Ascending aorta (tissue), 2 donors: Measurements from ENCODE around the gene ZNRF3. TPM values are rescaled to one million over a fixed set of nuclear protein-coding genes. Genes with fewer than 3 reads are reported as not detected.
A peak's percentile ranks its signal among the peaks of the same experiment; 100 is the strongest.
"Not testable (repeated sequence)": the region's sequence is repeated elsewhere in the genome, so short reads cannot be mapped to it uniquely, and the experiment has no call there.

Experiments used
- DNase-seq, 2 donors: peaks; one replicate each; pipeline ENCODE4 v3.0.0-alpha.2; 2019; ENCODE audit warnings: low spot score in 2 of 2
- H3K27ac ChIP-seq, 2 donors: fragments of 200-600 bp; sonication (generic); one replicate each; pipeline ENCODE4 v1.5.1; 2016 to 2017; ENCODE audit warnings: mild to moderate bottlenecking in 1 of 2
- H3K27me3 ChIP-seq: fragments of 200-600 bp; sonication (generic); one replicate; pipeline ENCODE4 v1.5.1; 2017
- H3K36me3 ChIP-seq, 2 donors: fragments of 200-600 bp; sonication (generic); one replicate each; pipeline ENCODE4 v1.5.1; 2016
- H3K4me1 ChIP-seq, 2 donors: fragments of 200-600 bp; sonication (generic); one replicate each; pipeline ENCODE4 v1.5.1; 2016 to 2017; ENCODE audit warnings: mild to moderate bottlenecking in 1 of 2
- H3K4me3 ChIP-seq, 2 donors: fragments of 200-600 bp; sonication (generic); one replicate each; pipeline ENCODE4 v1.5.1; 2016 to 2017; ENCODE audit warnings: mild to moderate bottlenecking in 1 of 2
- H3K9me3 ChIP-seq, 2 donors: fragments of 200-600 bp; sonication (generic); one replicate each; pipeline ENCODE4 v1.5.1; 2016
- CTCF ChIP-seq, 3 experiments: fragments of 200-600 bp in 2 of 3; fragments of 450-650 bp in 1 of 3; sonication (generic) in 2 of 3; IDR thresholded peaks; one replicate each; pipeline ENCODE4 v1.5.1; 2016 to 2019; ENCODE audit warnings: antibody characterized with exemption in 3 of 3, mild to moderate bottlenecking in 1 of 3, moderate library complexity in 1 of 3
- intact Hi-C: fragments of 100-400 bp; cut with DNase I; formaldehyde crosslinking; loops from one replicate; pipeline ENCODE4 v1.15.1; 2023
- total RNA-seq: library from RNA; depleted of rRNA; stranded (reverse); fragments of >200 nt; gene quantifications from one replicate; pipeline ENCODE4 v1.1.0, GENCODE V29; 2016

ZNRF3 gene
- total RNA-seq, 1 donor from 2014 or later = 49.1 TPM

- no peak for DNase-seq
- intact Hi-C loops = no loop called here
- no peaks in the 10 kb centered on the region for H3K27me3 ChIP-seq
- H3K9me3 ChIP-seq = peaks cover 0 to 11% of the 10 kb centered on the region in 2 donors
- no peak overlapping the region for H3K27ac ChIP-seq
- no peaks in the 10 kb centered on the region for H3K36me3 ChIP-seq
- no peak for TF ChIP-seq CTCF (IDR thresholded peaks at IDR 0.05)
- H3K4me3 ChIP-seq = no peak overlapping the region
- peaks cover 2 to 31% of the 10 kb centered on the region in 2 donors for H3K4me1 ChIP-seq
These were observed 63.8 kb downstream of the ZNRF3 start for GRCh38 chr22:28947125-28947524.

- Histone ChIP-seq H3K27ac (no peak overlapping the region), H3K4me3 (no peak overlapping the region), H3K4me1 (peaks cover 6 to 41% of the 10 kb centered on the region in 2 donors), H3K36me3 (no peaks in the 10 kb centered on the region), H3K27me3 (no peaks in the 10 kb centered on the region), H3K9me3 (peaks cover 0 to 11% of the 10 kb centered on the region in 2 donors)
- TF ChIP-seq CTCF (IDR thresholded peaks at IDR 0.05) = no peak
- no peak for DNase-seq
- intact Hi-C loops = no loop called here
These were observed 65.1 kb downstream of the ZNRF3 start for GRCh38 chr22:28948424-28948823.

- peaks cover 6 to 35% of the 10 kb centered on the region in 2 donors for H3K4me1 ChIP-seq
- peaks cover 0 to 11% of the 10 kb centered on the region in 2 donors for H3K9me3 ChIP-seq
- H3K4me3 ChIP-seq, DNase-seq, H3K27me3 ChIP-seq, intact Hi-C loops, H3K36me3 ChIP-seq, H3K27ac ChIP-seq: not testable (repeated sequence)
These were observed 65.6 kb downstream of the ZNRF3 start for GRCh38 chr22:28948860-28949551.

- H3K27me3 ChIP-seq = no peaks in the 10 kb centered on the region
- no peak for DNase-seq
- no peak overlapping the region for H3K4me3 ChIP-seq
- intact Hi-C loops = loop anchor here (2.0 to 5.0 kb wide), 3 partner anchors 65 to 92 kb away; no protein-coding TSS in a partner anchor
- H3K36me3 ChIP-seq = no peaks in the 10 kb centered on the region
- peak overlapping the region in 1 of 2 donors; percentile 33 for H3K27ac ChIP-seq
- no peak for TF ChIP-seq CTCF (IDR thresholded peaks at IDR 0.05)
- peaks cover 0 to 11% of the 10 kb centered on the region in 2 donors for H3K9me3 ChIP-seq
- H3K4me1 ChIP-seq = peaks cover 6 to 34% of the 10 kb centered on the region in 2 donors
These were observed 66.4 kb downstream of the ZNRF3 start for GRCh38 chr22:28949788-28950187.

- no peak for DNase-seq
- peak overlapping the region in 1 of 2 donors; percentile 33 for H3K27ac ChIP-seq
- H3K9me3 ChIP-seq = peaks cover 0 to 11% of the 10 kb centered on the region in 2 donors
- intact Hi-C loops = loop anchor here (2.0 to 5.0 kb wide), 3 partner anchors 66 to 94 kb away; no protein-coding TSS in a partner anchor
- H3K4me1 ChIP-seq = peaks cover 7 to 35% of the 10 kb centered on the region in 2 donors
- H3K4me3 ChIP-seq = no peak overlapping the region
- H3K36me3 ChIP-seq = no peaks in the 10 kb centered on the region
- H3K27me3 ChIP-seq = no peaks in the 10 kb centered on the region
- TF ChIP-seq CTCF (IDR thresholded peaks at IDR 0.05) = no peak
These were observed 67.4 kb downstream of the ZNRF3 start for GRCh38 chr22:28950617-28951411.

GRCh38 chr22:28951530-28951929, 68.2 kb downstream of the ZNRF3 start:
- peaks cover 8 to 37% of the 10 kb centered on the region in 2 donors for H3K4me1 ChIP-seq
- no peak for DNase-seq
- peak overlapping the region in 1 of 2 donors; percentile 9 for H3K4me3 ChIP-seq

More at GRCh38 chr22:28951530-28951929, 68.2 kb downstream of the ZNRF3 start:
- no peaks in the 10 kb centered on the region for H3K36me3 ChIP-seq
- peaks cover 0 to 11% of the 10 kb centered on the region in 2 donors for H3K9me3 ChIP-seq
- no peaks in the 10 kb centered on the region for H3K27me3 ChIP-seq
- intact Hi-C loops = loop anchor here (2.0 to 5.0 kb wide), 3 partner anchors 67 to 94 kb away; no protein-coding TSS in a partner anchor
- no peak for TF ChIP-seq CTCF (IDR thresholded peaks at IDR 0.05)
- H3K27ac ChIP-seq = peak overlapping the region in 1 of 2 donors; percentile 62
